ENCODE results near the gene TRIM64. TPM values are rescaled to one million over a fixed set of nuclear protein-coding genes. Genes with fewer than 3 reads are reported as not detected.
"Not testable (repeated sequence)": the region's sequence is repeated elsewhere in the genome, so short reads cannot be mapped to it uniquely, and the experiment has no call there.

The TRIM64 gene, protein sequence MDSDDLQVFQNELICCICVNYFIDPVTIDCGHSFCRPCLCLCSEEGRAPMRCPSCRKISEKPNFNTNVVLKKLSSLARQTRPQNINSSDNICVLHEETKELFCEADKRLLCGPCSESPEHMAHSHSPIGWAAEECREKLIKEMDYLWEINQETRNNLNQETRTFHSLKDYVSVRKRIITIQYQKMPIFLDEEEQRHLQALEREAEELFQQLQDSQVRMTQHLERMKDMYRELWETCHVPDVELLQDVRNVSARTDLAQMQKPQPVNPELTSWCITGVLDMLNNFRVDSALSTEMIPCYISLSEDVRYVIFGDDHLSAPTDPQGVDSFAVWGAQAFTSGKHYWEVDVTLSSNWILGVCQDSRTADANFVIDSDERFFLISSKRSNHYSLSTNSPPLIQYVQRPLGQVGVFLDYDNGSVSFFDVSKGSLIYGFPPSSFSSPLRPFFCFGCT
- not detected for polyA plus RNA-seq (2013, experiment 1 of 4)
- polyA plus RNA-seq (2013, experiment 2 of 4) = not detected
- polyA plus RNA-seq (2013, experiment 3 of 4) = not detected
- polyA plus RNA-seq (2013, experiment 4 of 4) = not detected

DNA sequence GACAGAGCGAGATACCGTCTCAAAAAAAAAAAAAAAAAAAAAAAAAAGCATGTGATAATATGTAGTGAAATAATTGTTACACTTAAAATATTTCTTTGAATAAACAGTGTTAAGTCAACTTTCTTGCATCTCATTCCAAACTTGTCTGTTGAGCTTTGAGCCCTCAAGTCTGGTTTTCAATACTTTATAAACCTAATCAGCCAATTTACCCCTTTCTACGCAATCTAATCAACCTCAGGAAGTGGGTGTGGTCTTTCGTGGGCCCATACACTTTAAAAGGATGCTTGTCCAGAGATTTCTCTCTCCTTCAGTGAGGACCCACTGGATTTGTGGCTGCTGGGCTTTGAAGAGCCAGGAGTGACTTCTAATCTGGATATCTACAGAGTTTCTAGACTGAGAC, at the start of gene TRIM64:
TSS of gene TRIM64 (plus strand) at position 301 of the 400 bp plus-strand sequence. CDS start 2,467 bp downstream, outside the sequence.
- no CpG with 5 or more reads among the region's 4 CpGs for WGBS, 2 experiments
- not testable (repeated sequence) for H3K27ac ChIP-seq (ENCODE audit: insufficient read depth, low read depth, low read length, poor library complexity, severe bottlenecking); H3K36me3 ChIP-seq (ENCODE audit: control insufficient read depth, insufficient read depth, low read length); H3K4me3 ChIP-seq (ENCODE audit: insufficient read depth, low read depth, low read length); H3K4me1 ChIP-seq (ENCODE audit: control insufficient read depth, insufficient read depth, low read length); H3K9me3 ChIP-seq (ENCODE audit: control insufficient read depth, low read length); H3K27me3 ChIP-seq (ENCODE audit: control insufficient read depth, insufficient read depth, low read length, poor library complexity, severe bottlenecking)

DNA sequence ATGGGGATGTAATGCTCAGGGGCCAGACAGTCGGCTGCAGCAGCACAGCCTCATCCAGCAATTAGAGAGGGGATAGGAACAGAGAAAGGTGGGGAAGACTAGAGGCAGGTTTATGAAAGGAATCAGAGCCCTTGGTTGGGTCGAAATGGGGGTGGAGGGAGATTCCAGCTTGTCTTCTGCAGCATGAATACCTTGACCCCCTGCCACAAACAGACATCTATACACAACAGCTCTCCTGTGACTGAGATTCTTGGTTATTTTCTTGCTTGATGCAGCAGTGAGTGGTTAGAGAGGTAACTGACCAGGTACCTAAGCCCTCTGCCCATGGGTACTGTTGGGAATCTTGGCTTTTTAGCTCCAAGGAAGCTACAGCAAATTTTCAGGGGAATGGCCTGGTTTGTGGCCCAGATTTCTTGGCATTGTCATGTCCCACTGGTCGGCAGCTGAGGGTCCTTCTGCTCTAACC, 43.6 kb upstream of the TRIM64 start, which contains the start of gene TRIM49D1:
TSS of gene TRIM49D1 (minus strand) at position 51 of the 466 bp plus-strand sequence. CDS start 4,535 bp downstream, outside the sequence.
- Histone ChIP-seq H3K9me3 (ENCODE audit: control insufficient read depth, low read length) (no peaks in the 10 kb centered on the region), H3K36me3 (ENCODE audit: control insufficient read depth, insufficient read depth, low read length) (no peaks in the 10 kb centered on the region), H3K27me3 (ENCODE audit: control insufficient read depth, insufficient read depth, low read length, poor library complexity, severe bottlenecking) (no peaks in the 10 kb centered on the region), H3K27ac (ENCODE audit: insufficient read depth, low read depth, low read length, poor library complexity, severe bottlenecking) (no peak within 1 kb of the TSS), H3K4me1 (ENCODE audit: control insufficient read depth, insufficient read depth, low read length) (no peaks in the 10 kb centered on the region), H3K4me3 (ENCODE audit: insufficient read depth, low read depth, low read length) (no peak within 1 kb of the TSS)
- 89 to 96% methylated on average over 1 to 3 of the region's 3 CpGs for WGBS, 2 experiments

DNA sequence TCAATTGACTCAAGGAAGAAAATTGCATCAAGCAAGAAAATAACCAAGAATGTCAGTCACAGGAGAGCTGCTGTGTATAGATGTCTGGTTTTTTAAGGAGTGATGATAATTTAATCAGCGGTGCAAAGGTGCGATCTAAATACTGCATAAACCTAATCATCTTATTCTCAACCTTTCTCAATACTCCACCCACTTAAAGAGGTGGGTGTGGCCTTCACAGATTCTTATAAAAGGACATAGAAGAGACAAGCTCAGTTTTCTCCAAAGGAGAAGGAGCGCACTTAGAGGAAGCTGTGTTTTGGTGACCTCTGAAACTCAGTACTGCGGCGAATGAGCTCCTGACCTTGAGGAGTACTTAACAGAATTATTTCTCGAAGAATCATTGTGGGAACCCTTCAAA, 42.1 kb upstream of the TRIM64 start, which contains the start of gene TRIM49D2:
TSS of gene TRIM49D2 (plus strand) at position 301 of the 400 bp plus-strand sequence. CDS start 2,698 bp downstream, outside the sequence.
- no CpG with 5 or more reads among the region's 6 CpGs for WGBS, 2 experiments
- not testable (repeated sequence) for H3K9me3 ChIP-seq (ENCODE audit: control insufficient read depth, low read length); H3K4me1 ChIP-seq (ENCODE audit: control insufficient read depth, insufficient read depth, low read length); H3K27me3 ChIP-seq (ENCODE audit: control insufficient read depth, insufficient read depth, low read length, poor library complexity, severe bottlenecking); H3K4me3 ChIP-seq (ENCODE audit: insufficient read depth, low read depth, low read length); H3K27ac ChIP-seq (ENCODE audit: insufficient read depth, low read depth, low read length, poor library complexity, severe bottlenecking); H3K36me3 ChIP-seq (ENCODE audit: control insufficient read depth, insufficient read depth, low read length)

DNA sequence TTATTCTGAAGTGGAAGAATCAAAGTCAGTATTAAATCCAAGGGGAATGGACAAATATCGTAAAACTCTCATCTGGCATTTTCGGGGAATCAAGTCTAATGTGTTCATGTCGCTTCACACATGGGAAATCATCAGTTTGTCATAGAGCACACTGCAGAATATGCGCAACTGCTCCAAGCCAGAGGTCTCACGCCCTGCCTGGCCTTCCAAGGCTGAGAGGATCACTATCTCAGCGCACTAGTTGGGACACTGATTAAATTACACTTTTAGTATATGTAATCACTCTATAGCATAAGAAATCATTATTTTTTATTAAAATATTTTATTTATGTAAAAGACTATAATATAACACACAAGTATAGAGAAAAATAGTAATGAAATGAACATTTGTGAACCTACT, 5.0 kb upstream of the TRIM64 start:
- not testable (repeated sequence) for H3K27ac ChIP-seq (ENCODE audit: insufficient read depth, low read depth, low read length, poor library complexity, severe bottlenecking); H3K4me3 ChIP-seq (ENCODE audit: insufficient read depth, low read depth, low read length); H3K36me3 ChIP-seq (ENCODE audit: control insufficient read depth, insufficient read depth, low read length); H3K4me1 ChIP-seq (ENCODE audit: control insufficient read depth, insufficient read depth, low read length); H3K27me3 ChIP-seq (ENCODE audit: control insufficient read depth, insufficient read depth, low read length, poor library complexity, severe bottlenecking); H3K9me3 ChIP-seq (ENCODE audit: control insufficient read depth, low read length)
- WGBS, 2 experiments = 97 to 100% methylated on average over 2 to 4 of the region's 6 CpGs

All from ectodermal cell (in vitro differentiated cells).